Measurements from ENCODE around the gene CCDC51. TPM values are rescaled to one million over a fixed set of nuclear protein-coding genes. Genes with fewer than 3 reads are reported as not detected.

Gene CCDC51
- total and polyA plus RNA-seq, 2 of the 13 experiments (the other 11 are each of a cell fraction or from before 2014, with no cell fraction given) = 18.1 to 29.4 TPM

DNA sequence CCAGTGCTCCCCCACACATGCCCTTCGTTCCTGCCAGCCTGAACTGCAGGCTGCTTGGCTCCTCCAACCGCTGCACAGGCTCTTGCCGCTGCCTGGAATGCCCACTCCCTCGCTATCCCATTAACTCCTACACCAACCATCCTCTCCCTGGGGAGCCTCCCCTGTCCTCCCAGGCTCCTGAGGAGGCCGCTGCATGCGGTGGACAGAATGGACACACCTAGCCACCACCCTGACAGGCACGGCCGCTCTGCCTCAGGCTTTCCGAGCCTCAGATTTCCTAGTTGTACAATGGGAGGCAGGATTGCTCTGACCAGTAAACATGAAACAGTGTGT lies 12.3 kb downstream of the CCDC51 start:
- H3K27ac ChIP-seq (ENCODE audit: extremely low read length, insufficient read depth, low read length) = peak overlapping the region; percentile 99
- peaks cover 57% of the 10 kb centered on the region for H4K20me1 ChIP-seq (ENCODE audit: insufficient read depth, low read length)
- no TSS peak for BruUV-seq (replicated peaks)
- peaks cover 58% of the 10 kb centered on the region for H3K79me2 ChIP-seq (ENCODE audit: insufficient read depth, low read length)
- intact Hi-C loops (cut with micrococcal nuclease; ENCODE audit: unreplicated experiment) = no loop called here
- H3K4me2 ChIP-seq (ENCODE audit: low read depth, low read length) = peak overlapping the region; percentile 100
- in situ Hi-C loops (cut with HindIII; ENCODE audit: extremely low pct_ligation_motif_present, low pct_unique_long_range_greater_than_20kb) = no loop called here
- no peak for FAIRE-seq
- no peak for ATAC-seq
- peak overlapping the region; percentile 96 for H3K9ac ChIP-seq (ENCODE audit: insufficient read depth, low read depth, low read length)
- WGBS (ENCODE audit: low lambda C conversion rate) = 16% methylated on average over 9 of the region's 9 CpGs
- no peaks in the 10 kb centered on the region for H3K27me3 ChIP-seq (ENCODE audit: control insufficient read depth in 1 of 2, insufficient read depth in 2 of 2, low read length in 2 of 2)
- H3K9me3 ChIP-seq (ENCODE audit: low read length) = no peaks in the 10 kb centered on the region
- H2AFZ ChIP-seq (ENCODE audit: low read length) = no peak overlapping the region
- H3K4me1 ChIP-seq (ENCODE audit: insufficient read depth, low read length) = peaks cover 83% of the 10 kb centered on the region
- H3K36me3 ChIP-seq (replicated peaks in 1 of 2; ENCODE audit: control insufficient read depth in 1 of 2, insufficient read depth in 2 of 2, low read length in 2 of 2) = peaks cover 18 to 31% of the 10 kb centered on the region in 2 experiments; a peak in 4 of 5 replicates
- ChIA-PET CTCF (ENCODE audit: low intra/inter-chr PET ratio, low total read pairs) (interaction anchor here (3.1 kb wide), 1 partner anchor 8 kb away, joined by 14 read pairs; no protein-coding TSS in a partner anchor), POLR2A (interaction anchor here (1.3 to 9.0 kb wide), 4 partner anchors 8 to 45 kb away, joined by 3 to 130 read pairs (median 16); partner anchors contain the start of genes CCDC51 and TMA7)
- DNase-seq (ENCODE audit: low spot score) = no peak
- H3K4me3 ChIP-seq (replicated peaks in 1 of 3; ENCODE audit: insufficient read depth in 1 of 3, low read depth in 2 of 3, low read length in 3 of 3) = peak overlapping the region; percentile 79 to 93 (median 86)
- TF ChIP-seq SALL1 (CRISPR knock-in tag; IDR thresholded peaks at IDR 0.05) (peak; percentile 42; the same call in 1 of the 2 replicates), ETV5 (CRISPR knock-in tag; IDR thresholded peaks at IDR 0.05; ENCODE audit: borderline replicate concordance) (no peak), BRD4 (CRISPR knock-in tag; IDR thresholded peaks at IDR 0.05) (no peak), ATF7-NPFF (CRISPR knock-in tag; IDR thresholded peaks at IDR 0.05; ENCODE audit: low read depth) (no peak), BCL6 (CRISPR knock-in tag; IDR thresholded peaks at IDR 0.05) (no peak), HNRNPL (IDR thresholded peaks at IDR 0.05; ENCODE audit: low read depth, low read length) (peak; percentile 86; the same call in 1 of the 2 replicates), POLR2G (IDR thresholded peaks at IDR 0.05; ENCODE audit: low read depth, low read length) (0 out of 2 replicates have a peak, but pooled peaks have one; percentile 38), ZNF577 (CRISPR knock-in tag; IDR thresholded peaks at IDR 0.05; ENCODE audit: borderline replicate concordance, low read depth) (no peak), RBM39 (IDR thresholded peaks at IDR 0.05; ENCODE audit: low read depth, low read length, poor library complexity, severe bottlenecking) (no peak), ATF7 (IDR thresholded peaks at IDR 0.05) (no peak), ATF7 (CRISPR knock-in tag; IDR thresholded peaks at IDR 0.05) (no peak)
- TF ChIP-seq, protein P1, sequence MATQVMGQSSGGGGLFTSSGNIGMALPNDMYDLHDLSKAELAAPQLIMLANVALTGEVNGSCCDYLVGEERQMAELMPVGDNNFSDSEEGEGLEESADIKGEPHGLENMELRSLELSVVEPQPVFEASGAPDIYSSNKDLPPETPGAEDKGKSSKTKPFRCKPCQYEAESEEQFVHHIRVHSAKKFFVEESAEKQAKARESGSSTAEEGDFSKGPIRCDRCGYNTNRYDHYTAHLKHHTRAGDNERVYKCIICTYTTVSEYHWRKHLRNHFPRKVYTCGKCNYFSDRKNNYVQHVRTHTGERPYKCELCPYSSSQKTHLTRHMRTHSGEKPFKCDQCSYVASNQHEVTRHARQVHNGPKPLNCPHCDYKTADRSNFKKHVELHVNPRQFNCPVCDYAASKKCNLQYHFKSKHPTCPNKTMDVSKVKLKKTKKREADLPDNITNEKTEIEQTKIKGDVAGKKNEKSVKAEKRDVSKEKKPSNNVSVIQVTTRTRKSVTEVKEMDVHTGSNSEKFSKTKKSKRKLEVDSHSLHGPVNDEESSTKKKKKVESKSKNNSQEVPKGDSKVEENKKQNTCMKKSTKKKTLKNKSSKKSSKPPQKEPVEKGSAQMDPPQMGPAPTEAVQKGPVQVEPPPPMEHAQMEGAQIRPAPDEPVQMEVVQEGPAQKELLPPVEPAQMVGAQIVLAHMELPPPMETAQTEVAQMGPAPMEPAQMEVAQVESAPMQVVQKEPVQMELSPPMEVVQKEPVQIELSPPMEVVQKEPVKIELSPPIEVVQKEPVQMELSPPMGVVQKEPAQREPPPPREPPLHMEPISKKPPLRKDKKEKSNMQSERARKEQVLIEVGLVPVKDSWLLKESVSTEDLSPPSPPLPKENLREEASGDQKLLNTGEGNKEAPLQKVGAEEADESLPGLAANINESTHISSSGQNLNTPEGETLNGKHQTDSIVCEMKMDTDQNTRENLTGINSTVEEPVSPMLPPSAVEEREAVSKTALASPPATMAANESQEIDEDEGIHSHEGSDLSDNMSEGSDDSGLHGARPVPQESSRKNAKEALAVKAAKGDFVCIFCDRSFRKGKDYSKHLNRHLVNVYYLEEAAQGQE (IDR thresholded peaks at IDR 0.05; ENCODE audit: borderline replicate concordance in 1 of 2, low read depth in 1 of 2, low read length in 2 of 2) = no peak
- TF ChIP-seq, protein P2, sequence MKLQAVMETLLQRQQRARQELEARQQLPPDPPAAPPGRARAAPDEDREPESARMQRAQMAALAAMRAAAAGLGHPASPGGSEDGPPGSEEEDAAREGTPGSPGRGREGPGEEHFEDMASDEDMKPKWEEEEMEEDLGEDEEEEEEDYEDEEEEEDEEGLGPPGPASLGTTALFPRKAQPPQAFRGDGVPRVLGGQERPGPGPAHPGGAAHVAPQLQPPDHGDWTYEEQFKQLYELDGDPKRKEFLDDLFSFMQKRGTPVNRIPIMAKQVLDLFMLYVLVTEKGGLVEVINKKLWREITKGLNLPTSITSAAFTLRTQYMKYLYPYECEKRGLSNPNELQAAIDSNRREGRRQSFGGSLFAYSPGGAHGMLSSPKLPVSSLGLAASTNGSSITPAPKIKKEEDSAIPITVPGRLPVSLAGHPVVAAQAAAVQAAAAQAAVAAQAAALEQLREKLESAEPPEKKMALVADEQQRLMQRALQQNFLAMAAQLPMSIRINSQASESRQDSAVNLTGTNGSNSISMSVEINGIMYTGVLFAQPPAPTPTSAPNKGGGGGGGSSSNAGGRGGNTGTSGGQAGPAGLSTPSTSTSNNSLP (IDR thresholded peaks at IDR 0.05; ENCODE audit: low read depth, low read length) = no peak
- TF ChIP-seq, protein P3, sequence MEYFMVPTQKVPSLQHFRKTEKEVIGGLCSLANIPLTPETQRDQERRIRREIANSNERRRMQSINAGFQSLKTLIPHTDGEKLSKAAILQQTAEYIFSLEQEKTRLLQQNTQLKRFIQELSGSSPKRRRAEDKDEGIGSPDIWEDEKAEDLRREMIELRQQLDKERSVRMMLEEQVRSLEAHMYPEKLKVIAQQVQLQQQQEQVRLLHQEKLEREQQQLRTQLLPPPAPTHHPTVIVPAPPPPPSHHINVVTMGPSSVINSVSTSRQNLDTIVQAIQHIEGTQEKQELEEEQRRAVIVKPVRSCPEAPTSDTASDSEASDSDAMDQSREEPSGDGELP (IDR thresholded peaks at IDR 0.05; ENCODE audit: borderline replicate concordance, low read depth) = no peak
- TF ChIP-seq, protein P4, sequence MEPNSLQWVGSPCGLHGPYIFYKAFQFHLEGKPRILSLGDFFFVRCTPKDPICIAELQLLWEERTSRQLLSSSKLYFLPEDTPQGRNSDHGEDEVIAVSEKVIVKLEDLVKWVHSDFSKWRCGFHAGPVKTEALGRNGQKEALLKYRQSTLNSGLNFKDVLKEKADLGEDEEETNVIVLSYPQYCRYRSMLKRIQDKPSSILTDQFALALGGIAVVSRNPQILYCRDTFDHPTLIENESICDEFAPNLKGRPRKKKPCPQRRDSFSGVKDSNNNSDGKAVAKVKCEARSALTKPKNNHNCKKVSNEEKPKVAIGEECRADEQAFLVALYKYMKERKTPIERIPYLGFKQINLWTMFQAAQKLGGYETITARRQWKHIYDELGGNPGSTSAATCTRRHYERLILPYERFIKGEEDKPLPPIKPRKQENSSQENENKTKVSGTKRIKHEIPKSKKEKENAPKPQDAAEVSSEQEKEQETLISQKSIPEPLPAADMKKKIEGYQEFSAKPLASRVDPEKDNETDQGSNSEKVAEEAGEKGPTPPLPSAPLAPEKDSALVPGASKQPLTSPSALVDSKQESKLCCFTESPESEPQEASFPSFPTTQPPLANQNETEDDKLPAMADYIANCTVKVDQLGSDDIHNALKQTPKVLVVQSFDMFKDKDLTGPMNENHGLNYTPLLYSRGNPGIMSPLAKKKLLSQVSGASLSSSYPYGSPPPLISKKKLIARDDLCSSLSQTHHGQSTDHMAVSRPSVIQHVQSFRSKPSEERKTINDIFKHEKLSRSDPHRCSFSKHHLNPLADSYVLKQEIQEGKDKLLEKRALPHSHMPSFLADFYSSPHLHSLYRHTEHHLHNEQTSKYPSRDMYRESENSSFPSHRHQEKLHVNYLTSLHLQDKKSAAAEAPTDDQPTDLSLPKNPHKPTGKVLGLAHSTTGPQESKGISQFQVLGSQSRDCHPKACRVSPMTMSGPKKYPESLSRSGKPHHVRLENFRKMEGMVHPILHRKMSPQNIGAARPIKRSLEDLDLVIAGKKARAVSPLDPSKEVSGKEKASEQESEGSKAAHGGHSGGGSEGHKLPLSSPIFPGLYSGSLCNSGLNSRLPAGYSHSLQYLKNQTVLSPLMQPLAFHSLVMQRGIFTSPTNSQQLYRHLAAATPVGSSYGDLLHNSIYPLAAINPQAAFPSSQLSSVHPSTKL (CRISPR knock-in tag; IDR thresholded peaks at IDR 0.05) = no peak

Measured in HepG2 (cell line).